Kidney glomerular epithelial cell (primary cell): ENCODE results near the gene ZNF575.
A peak's percentile ranks its signal among the peaks of the same experiment; 100 is the strongest.
"Not testable (repeated sequence)": the region's sequence is repeated elsewhere in the genome, so short reads cannot be mapped to it uniquely, and the experiment has no call there.

ENCODE experiments used
- DNase-seq: peaks from one replicate; lab custom pipeline; 2025; lab: John Stamatoyannopoulos, UW

Gene ZNF575

DNA sequence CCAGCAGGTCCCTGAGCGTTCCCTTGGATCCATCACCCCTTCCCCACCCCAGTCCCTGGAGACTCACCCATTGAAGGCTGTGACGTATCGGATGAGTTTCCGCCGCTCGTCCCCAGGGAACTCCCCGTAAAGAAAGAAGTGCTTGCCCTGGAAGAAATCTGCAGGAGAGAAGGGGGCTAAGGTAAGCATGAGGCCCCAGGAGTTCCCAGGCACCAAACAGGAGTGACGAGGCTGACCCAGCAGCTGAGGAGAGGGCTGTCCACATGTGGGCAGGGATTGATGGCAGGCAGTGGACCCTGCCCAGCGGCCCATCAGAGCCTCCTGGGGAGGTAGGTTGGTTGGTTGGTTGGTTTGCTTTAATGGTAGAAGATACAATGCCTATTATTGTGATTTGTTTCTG, 11.1 kb downstream of the ZNF575 start:
- DNase-seq: no peak

DNA sequence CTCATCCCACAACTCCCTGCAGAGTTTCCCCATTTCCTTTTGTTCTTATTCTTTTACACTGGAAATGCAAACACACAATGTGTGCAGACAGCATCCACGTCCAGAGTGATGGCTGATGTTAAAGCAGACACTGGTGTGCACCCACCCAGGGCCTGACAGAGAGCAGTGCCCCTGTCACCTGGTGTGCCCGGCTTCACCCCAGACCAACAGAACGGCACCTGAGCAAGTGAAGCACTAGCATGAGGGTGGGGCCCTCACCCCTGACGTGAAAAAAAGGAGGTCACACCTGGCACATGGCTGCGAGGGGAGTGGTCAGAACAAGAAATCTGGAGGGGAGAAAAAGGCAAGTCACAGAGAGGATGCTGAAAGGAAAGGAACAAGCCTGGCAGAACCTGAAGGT, 12.3 kb downstream of the ZNF575 start:
- DNase-seq: no peak

DNA sequence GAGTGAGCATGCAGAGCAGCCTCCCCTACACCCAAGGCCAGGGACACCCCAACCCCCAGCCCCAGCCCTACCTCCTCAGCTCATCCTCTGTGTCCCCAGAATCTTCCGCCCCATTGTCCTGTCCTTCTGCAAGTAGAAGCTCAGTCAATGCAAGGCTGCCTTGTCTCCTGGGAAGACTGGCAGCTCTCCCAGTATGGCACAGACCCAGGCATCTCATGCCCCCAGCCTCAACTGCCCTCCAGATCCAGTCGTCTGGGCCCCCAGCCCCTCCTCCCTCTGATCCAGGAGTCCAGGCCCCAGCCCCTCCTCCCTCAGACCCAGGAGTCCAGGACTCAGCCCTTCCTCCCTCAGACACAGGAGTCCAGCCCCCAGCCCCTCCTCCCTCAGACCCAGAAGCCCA, 13.0 kb downstream of the ZNF575 start:
- DNase-seq: no peak

DNA sequence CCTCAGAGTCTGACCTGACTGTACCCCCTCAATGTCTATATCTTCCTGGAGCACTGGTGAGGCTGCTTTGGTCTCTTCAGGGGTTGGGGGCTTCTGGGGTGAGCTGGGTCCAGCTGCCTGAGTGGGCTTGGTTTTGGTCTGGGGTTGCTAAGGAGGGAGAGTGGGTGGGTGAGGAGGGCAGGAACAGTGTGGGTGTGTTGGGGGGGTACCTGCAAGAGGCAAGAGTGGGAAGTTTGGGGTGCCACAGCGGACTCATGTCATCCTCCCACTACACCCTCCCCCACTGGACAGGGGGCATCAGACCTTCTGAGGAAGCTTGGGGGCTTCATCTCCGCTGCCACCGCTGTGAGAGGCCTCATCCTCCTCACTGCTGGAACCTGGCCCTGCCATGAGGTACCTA, 13.6 kb downstream of the ZNF575 start:
- no peak for DNase-seq

DNA sequence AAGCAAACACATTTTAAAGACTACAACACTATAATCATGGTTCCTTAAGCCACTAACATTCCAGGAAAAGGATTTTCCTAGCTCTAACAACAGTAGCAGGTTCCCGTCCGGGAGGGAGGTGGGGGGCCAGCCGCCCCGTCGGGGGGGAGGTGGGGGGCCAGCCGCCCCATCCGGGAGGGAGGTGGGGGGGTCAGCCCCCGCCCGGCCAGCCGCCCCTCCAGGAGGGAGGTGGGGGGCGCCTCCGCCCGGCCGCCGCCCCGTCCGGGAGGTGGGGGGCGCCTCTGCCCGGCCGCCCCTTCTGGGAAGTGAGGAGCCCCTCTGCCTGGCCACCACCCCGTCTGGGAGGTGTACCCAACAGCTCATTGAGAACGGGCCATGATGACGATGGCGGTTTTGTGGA, 14.9 kb downstream of the ZNF575 start:
- DNase-seq: not testable (repeated sequence)

DNA sequence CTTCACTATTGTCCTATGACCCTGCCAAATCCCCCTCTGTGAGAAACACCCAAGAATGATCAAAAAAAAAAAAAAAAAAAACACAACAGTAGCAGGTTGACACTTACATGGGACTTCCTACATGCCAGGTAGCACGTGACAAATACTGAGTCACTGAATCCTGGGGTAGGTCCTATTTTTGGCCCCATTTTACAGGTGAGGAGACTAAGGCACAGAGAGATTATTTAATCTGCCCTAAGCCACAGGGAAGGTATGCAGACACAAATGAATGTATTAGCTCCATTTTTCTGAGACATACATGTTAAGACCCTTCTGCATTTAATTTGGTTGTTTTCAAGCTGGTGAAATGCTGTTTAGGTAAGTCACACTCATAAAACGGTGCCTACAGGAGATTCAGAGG, 15.7 kb downstream of the ZNF575 start:
- no peak for DNase-seq

DNA sequence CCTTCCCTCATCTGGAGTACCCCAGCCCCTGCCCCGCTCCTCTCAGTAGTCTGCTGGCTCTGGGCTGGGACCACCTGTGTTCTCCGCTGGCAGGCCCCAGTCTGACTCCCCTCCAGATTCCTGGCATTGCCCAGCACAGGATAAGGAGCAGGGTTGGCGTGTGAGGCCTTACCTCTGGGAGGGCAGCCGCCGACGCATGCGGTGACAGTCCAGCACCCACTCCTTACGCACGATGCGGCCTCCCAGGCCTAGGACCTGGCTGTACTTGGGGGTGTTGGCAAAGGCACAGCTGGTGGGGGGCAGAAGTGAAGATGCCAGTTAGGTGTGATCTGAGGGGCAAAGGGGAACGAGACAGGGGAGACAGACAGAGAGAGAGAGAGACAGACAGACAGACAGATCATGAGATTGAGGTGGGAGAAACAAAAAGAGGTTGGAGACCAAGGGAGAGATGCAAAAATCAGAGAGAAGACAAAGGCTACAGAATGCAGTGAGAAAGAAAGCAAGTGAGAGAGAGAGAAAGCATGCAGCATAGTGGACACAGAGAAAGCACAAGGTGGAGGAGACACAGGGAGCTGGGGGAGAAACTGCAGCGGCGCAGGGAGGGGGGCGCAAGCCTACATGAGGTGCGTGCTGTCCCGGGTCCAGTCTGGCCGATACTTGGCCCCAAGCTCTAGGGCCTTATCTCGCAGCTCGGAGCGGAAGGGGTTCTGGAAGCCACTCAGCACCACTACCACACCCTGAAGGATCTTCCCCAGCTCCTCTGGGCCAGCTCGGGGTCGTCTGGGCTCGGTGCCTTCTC, 18.6 kb downstream of the ZNF575 start:
- DNase-seq: no peak

DNA sequence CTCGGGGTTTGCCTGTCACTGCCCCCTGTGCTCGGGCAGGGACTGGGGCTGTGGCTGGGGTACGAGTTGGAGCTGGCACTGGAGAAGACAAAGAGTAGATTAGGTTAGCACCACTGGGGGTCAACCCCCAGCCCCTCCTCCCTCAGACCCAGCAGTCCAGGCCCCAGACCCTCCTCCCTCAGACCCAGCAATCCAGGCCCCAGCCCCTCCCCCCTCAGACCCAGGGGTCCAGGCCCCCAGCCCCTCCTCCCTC, 19.1 kb downstream of the ZNF575 start:
- DNase-seq: no peak

DNA sequence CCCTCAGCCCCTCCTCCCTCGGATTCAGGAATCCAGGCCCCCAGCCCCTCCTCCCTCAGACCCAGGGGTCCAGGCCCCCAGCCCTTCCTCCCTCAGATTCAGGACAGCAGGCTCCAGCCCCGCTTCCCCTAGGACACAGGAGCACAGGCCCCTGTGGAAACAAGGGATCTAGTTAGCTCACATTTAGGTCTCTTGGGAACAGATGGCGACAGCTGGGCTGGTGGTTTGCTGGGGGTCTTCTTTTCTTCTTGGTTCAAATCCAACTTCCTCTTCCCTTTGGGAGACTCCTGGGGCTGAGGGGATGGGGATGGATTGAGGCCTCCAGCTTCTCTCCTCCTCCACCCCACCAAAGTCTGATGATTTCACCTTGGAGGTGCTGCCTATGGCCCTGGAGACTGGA, 19.6 kb downstream of the ZNF575 start:
- DNase-seq: no peak

DNA sequence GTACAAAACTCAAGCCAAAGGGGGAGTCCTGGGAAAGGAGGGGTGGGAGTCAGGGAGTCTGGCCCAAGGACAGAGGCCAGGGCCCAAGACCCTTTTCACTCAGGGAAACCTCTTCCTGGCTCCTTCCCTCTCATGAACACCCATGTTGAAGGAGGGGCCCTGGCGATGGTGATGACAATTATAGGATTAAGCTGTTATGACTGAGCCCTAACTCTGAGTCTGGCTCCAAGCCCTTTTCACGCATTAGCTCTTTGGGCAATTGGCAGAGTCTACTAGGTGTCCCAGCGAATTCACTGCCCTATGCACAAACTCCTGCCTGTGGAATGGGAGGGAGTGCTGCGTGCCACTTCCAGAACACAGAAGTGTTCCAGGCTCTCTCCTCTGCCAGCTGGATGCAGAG, 20.7 kb downstream of the ZNF575 start:
- DNase-seq: no peak

DNA sequence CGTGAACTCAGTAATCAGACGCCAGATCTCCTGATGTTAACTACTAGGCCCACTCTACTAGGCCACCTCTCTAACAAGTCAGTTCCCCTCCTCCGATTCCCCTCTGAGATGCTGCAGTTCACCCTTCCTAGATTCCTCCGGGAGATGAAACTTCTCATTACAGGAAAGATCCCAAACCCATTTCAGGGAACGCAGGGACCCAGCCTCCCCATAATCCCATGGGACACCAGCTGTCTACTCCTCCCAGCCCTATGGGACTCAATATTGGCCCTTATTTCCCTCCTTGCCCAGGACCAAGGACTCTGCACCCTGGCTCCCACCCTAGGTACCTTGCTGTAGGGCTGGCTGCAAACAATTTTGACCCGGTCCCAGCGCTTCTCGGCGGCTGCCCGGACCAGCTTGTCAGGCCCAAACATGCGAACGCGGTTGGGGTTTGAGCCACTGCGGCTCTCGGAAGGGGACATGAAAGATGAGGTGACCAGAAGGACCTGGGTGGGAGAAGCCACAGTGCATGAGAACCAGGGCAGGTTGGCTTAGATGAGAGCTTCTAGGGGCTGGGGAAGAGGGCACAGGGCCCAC, 21.4 kb downstream of the ZNF575 start:
- DNase-seq: no peak

DNA sequence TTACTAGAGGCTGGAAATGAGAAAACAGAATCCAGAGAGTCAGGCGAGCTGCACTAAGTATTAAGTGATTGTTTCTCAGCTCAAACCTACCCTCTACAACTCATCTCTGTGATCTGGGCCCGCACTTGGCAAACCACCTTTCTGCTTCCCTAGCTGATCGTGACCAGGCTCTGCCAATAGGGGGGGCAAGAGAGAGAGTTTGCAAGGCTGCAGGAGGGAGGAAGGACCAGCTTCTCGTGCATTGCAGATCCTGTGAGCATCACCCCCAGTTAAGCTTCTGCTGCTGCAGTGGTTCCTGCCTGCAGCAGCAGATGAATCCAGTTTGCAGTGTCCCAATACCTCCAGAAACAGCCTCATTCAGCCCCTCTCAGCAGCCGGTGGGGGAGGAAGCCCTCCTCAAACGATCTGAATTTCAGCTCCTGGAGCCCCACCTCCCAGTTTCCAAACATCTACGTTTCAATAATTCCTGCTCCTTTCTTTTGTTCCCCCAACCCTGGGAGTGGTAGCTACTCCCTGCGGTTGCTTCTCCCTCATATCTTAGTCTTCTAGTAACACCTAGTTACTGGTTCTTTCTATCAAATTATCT, 22.3 kb downstream of the ZNF575 start:
- peak; percentile 50 for DNase-seq

DNA sequence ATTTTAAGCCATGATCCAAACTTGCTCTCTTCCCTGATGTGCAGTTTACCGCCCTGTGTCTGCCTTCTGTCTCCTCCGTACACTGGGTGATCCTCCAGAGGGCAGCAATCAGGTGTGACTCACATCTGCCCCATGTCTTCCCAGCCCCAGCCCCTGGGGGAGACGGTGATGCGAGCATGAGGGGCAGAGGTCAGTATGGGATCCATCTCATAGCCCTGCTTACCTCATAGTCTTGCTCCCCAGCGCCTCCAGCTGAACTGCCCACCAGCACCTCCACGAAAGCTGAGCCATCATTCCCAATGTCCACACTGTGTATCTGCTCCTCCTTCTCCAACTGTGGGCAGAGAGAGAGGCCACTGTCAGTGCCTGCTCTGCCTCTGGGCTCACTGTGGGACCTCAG, 27.7 kb downstream of the ZNF575 start:
- DNase-seq: no peak

DNA sequence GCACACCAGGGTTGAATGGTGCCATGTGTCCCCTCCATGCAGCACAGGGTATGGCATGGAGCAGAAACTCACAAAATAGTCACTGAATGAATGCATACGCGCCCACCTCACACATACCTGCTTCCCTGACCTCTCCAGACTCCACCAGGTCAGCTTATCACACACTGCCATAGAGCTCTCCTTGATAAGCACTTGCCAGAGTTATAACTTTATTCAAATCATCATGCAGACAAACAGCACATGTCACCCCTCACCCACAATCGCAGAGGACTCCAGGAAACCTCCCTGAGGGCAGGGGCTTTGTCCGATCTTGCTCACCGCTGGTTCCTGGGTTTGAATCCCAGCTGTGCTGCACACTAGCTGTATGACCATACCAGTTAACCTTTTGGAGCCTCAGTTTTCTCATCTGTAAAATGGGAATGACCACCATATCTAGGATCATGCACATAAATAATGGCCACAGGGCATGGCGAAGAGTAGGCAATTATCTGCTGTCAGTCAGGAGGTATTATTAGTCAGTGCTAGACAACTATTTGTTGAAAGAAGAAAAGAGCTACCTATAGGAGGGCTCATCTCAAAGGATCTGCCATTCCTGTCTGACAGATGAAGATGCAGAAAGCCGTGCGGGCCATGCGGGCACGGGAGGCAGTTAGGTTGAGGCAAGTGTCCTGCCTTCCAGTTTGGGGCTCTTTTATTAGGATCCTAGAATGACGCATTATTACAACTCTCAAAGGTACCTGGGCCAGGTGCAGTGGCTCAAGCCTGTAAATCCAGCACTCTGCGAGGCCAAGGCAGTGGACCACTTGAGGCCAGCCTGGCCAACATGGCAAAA, 28.4 kb downstream of the ZNF575 start:
- DNase-seq: no peak

DNA sequence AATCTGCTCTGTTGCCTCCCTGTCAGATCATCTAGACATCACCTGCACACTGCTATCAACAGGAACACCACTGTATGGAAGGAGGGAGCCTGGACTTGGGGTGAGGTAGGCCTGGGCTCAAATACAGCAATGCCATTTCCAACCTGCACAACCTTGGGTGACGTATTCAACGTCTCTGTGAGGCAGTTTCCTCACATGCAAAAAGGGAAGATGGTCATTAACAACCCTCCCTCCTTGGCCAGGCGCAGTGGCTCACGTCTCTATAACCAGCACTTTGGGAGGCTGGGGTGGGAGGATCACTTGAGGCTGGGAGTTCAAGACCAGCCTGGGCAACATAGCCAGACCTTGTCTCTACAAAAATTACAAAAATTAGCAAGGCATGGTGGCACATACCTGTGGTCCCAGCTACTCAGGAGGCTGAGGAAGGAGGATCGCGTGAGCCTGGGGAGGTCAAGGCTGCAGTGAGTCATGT, 29.3 kb downstream of the ZNF575 start:
- no peak for DNase-seq

DNA sequence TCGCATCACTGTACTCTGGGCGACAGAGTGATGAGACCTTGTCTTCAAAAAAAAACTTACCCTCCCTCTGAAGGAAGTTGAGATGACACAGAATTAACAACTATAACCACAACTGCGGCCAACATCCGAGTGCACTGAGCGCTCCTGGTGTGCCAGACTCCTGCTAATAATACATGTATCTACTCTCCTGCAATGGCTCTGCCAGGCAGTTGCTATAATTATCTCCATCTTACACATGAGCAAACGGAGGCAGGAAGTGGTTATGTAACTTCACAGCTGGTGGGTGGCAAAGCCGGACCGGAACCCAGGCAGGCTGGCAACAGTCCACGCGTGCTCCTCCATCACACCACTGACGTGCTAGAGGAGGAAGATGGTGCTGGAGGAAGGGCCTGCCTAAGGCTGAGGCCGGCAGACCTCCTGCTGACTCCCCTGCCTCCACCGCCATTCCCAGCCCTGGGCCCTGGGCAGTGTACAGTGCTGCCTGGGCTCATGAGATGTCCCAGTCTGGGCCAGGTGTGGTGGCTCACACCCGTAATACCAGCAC, 29.8 kb downstream of the ZNF575 start:
- peak; percentile 43 for DNase-seq

DNA sequence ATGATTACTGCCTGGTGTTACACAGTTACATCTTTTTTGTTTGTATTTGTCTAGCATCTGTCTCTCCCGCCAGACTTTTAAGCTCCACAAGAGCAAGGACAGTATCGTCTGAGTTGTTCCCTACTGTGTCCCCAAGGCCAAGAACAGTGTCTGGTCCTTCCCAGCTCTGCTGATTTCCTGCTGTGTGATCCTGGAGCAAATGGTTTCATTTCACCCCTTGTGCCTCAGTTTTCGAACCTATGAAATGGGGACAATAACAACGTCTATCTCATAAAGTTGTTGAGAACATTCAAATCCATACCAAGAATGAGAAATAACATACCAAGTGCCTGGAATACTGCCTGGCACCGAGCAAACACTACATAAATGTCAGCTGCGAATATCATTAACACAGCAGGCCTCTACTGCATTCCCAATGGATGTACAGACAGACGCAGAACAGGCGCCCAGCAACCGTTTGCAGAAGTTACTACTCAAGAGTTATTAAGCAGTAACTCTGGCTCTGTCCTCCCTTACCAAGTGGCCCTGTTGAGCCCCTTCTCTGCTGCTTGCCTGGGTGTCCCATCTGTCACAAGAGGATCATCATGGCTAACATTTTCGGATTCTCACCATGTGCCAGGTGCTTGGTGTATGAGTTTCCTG, 30.9 kb downstream of the ZNF575 start:
- DNase-seq: no peak

DNA sequence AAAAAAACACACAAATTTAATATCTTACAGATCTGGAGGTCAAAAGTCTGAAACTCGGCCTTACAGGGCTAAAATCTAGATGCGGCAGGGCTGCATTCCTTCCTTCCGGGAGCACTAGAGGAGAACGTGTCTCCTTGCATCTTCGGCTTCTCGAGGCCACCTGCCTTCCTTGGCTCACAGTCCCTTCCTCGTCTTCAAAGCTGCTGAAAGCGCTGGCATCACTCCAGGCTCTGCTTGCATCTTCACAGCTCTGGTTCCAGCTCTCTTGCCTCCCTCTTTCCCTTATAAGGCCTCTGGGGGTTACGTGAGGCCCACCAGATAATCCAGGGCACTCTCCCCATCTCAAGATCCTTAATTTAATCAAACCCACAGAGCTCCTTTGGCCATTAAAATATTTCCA, 31.8 kb downstream of the ZNF575 start:
- no peak for DNase-seq

DNA sequence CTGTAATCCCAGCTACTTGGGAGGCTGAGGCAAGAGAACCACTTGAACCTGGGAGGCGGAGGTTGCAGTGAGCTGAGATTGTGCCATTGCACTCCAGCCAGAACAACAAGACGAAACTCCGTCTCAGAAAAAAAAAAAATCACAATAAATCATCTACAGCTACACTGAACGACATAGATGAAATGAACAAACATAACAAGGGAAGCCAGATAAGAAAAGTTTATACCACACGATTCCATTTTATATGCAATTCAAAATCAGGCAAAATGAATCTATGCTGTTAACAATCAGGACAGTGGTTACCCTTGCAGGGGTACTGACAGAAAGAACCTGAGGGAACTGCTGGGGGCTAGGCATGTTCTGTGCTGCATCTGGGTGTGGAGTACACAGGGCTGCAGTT, 36.7 kb downstream of the ZNF575 start:
- DNase-seq: no peak

DNA sequence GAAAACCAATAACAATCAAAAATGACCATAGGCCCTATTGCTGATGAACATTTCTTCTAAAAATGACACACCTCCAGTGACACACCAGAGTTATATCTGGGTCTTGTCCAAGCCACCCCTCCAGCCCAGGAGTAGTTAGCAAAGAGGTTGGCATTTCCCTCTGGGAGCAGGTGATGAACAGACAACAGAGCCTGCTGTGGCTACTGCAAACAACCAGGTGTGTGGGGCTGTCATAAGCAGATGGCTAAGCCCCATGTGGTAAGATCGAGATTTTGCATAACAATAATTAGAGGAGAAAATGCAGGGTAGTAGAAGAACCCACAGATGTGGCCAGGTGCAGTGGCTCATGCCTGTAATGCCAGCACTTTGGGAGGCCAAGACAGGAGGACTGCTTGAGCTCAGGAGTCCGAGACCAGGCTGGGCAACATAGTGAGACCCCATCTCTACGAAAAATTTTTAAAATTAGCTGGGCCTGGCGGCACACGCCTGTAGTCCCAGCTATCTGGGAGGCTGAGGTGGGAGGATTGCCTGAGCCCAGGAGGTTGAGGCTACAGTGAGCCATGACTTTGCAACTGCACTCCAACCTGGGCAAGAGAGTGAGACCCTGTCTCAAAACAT, 37.3 kb downstream of the ZNF575 start:
- no peak for DNase-seq

DNA sequence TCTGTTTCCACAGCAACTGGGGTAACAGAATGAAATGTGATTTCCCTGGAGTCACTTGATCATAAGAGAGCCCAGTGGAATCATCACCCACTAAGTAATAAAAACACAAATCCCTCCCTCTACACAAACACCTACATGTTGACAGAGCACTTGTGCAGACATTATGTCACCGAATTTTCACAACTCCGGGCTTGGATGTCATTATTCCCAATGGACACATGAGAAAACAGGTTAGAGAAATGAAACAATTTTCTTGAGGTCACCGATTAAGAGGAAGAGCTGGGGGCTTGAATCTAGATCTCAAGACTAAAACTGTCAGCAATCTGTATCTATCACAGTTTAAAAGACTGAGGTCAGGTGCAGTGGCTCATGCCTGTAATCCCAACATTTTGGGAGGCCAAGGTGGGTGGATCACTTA, 39.2 kb downstream of the ZNF575 start:
- DNase-seq: no peak
